ENCODE data around the gene CLSTN3.

DNA sequence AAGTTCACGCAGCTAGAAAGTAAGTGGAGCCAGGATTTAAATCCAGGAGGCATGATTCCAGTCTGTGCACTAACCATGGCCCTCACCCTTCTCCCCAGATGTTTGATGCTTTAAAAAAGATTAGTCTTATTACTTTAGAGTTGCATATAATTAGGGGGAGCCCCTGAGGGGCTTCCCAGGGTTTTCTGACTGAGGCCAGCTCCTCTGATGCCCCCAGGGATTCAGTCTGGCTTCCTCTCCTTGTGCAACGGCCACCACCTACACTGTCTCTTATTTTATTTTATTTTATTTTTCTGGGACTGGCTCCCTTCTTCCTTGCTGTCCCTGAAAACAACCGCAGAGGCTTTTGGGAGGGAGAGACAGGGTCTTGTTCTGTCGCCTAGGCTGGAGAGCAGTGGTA is 22.6 kb downstream of the CLSTN3 start:
- TF ChIP-seq ELF4 (CRISPR knock-in tag; IDR thresholded peaks at IDR 0.05; ENCODE audit: low read depth) = no peak
- no peak for TF ChIP-seq E2F1 (CRISPR knock-in tag; IDR thresholded peaks at IDR 0.05)
- TF ChIP-seq CTCF (IDR thresholded peaks at IDR 0.05) = no peak
- no peak for TF ChIP-seq TEAD4 (CRISPR knock-in tag; IDR thresholded peaks at IDR 0.05)
- TF ChIP-seq TCF7 (CRISPR knock-in tag; IDR thresholded peaks at IDR 0.05; ENCODE audit: low read depth) = no peak
